ENCODE measurements around the gene PTPRCAP. TPM values are rescaled to one million over a fixed set of nuclear protein-coding genes. Genes with fewer than 3 reads are reported as not detected.

Gene PTPRCAP
- total RNA-seq, 1 experiment from 2014 or later: 1.3 TPM

GRCh38 chr11:67465189-67465510 lies 27.7 kb upstream of the PTPRCAP start:
- TF ChIP-seq CTCF (IDR thresholded peaks at IDR 0.05; ENCODE audit: unreplicated experiment): no peak
- DNase-seq: no peak
- Mint-ChIP-seq H3K27ac (ENCODE audit: unreplicated experiment) (peak overlapping the region; percentile 91), H3K4me1 (ENCODE audit: low read depth, unreplicated experiment) (peaks cover 35% of the 10 kb centered on the region), H3K9me3 (ENCODE audit: low read depth, unreplicated experiment) (no peaks in the 10 kb centered on the region), H3K36me3 (ENCODE audit: insufficient read depth, unreplicated experiment) (peaks cover 63% of the 10 kb centered on the region), H3K4me3 (ENCODE audit: low read depth, unreplicated experiment) (peak overlapping the region; percentile 94), H3K27me3 (ENCODE audit: unreplicated experiment) (no peaks in the 10 kb centered on the region)
- TSS peak; percentile 69 for BruUV-seq (replicated peaks)
- intact Hi-C loops (cut with micrococcal nuclease; ENCODE audit: unreplicated experiment): no loop called here
- CTCF ChIA-PET: interaction anchor here (0.6 to 1.0 kb wide), 3 partner anchors 13 to 17 kb away, joined by 4 to 8 read pairs (median 6); partner anchors contain the start of gene GPR152

- BruUV-seq (replicated peaks): no TSS peak
- H3K27ac Mint-ChIP-seq (ENCODE audit: unreplicated experiment): peak overlapping the region; percentile 91
- H3K4me3 Mint-ChIP-seq (ENCODE audit: low read depth, unreplicated experiment): peak overlapping the region; percentile 94
- peak; percentile 95 for DNase-seq
- peaks cover 35% of the 10 kb centered on the region for H3K4me1 Mint-ChIP-seq (ENCODE audit: low read depth, unreplicated experiment)
- H3K9me3 Mint-ChIP-seq (ENCODE audit: low read depth, unreplicated experiment): no peaks in the 10 kb centered on the region
- intact Hi-C loops (cut with micrococcal nuclease; ENCODE audit: unreplicated experiment): no loop called here
- CTCF ChIA-PET: interaction anchor here (0.7 to 1.0 kb wide), 2 partner anchors 13 to 14 kb away, joined by 6 to 8 read pairs; partner anchors contain the start of gene GPR152
- peaks cover 66% of the 10 kb centered on the region for H3K36me3 Mint-ChIP-seq (ENCODE audit: insufficient read depth, unreplicated experiment)
- no peaks in the 10 kb centered on the region for H3K27me3 Mint-ChIP-seq (ENCODE audit: unreplicated experiment)
- no peak for TF ChIP-seq CTCF (IDR thresholded peaks at IDR 0.05; ENCODE audit: unreplicated experiment)
Observed at GRCh38 chr11:67464411-67465188, 27.1 kb upstream of the PTPRCAP start.

- peak overlapping the region; percentile 94 for H3K4me3 Mint-ChIP-seq (ENCODE audit: low read depth, unreplicated experiment)
- DNase-seq: peak; percentile 89
- BruUV-seq (replicated peaks): no TSS peak
- H3K27ac Mint-ChIP-seq (ENCODE audit: unreplicated experiment): peak overlapping the region; percentile 91
- CTCF ChIA-PET: no interaction called here
- no peak for TF ChIP-seq CTCF (IDR thresholded peaks at IDR 0.05; ENCODE audit: unreplicated experiment)
- peaks cover 59% of the 10 kb centered on the region for H3K36me3 Mint-ChIP-seq (ENCODE audit: insufficient read depth, unreplicated experiment)
- H3K9me3 Mint-ChIP-seq (ENCODE audit: low read depth, unreplicated experiment): no peaks in the 10 kb centered on the region
- intact Hi-C loops (cut with micrococcal nuclease; ENCODE audit: unreplicated experiment): no loop called here
- H3K4me1 Mint-ChIP-seq (ENCODE audit: low read depth, unreplicated experiment): peaks cover 35% of the 10 kb centered on the region
- no peaks in the 10 kb centered on the region for H3K27me3 Mint-ChIP-seq (ENCODE audit: unreplicated experiment)
Observed at GRCh38 chr11:67463680-67464410, 26.4 kb upstream of the PTPRCAP start.

- Mint-ChIP-seq H3K27me3 (ENCODE audit: unreplicated experiment) (no peaks in the 10 kb centered on the region), H3K9me3 (ENCODE audit: low read depth, unreplicated experiment) (no peaks in the 10 kb centered on the region), H3K4me1 (ENCODE audit: low read depth, unreplicated experiment) (peaks cover 32% of the 10 kb centered on the region), H3K36me3 (ENCODE audit: insufficient read depth, unreplicated experiment) (peaks cover 53% of the 10 kb centered on the region), H3K27ac (ENCODE audit: unreplicated experiment) (no peak overlapping the region), H3K4me3 (ENCODE audit: low read depth, unreplicated experiment) (no peak overlapping the region)
- CTCF ChIA-PET: no interaction called here
- DNase-seq: no peak
- no peak for TF ChIP-seq CTCF (IDR thresholded peaks at IDR 0.05; ENCODE audit: unreplicated experiment)
- intact Hi-C loops (cut with micrococcal nuclease; ENCODE audit: unreplicated experiment): no loop called here
- BruUV-seq (replicated peaks): no TSS peak
Observed at GRCh38 chr11:67463186-67463585, 25.7 kb upstream of the PTPRCAP start.

Measured in Calu3 (cell line).